DMS114 treated with DMSO at 0.1 percent for 48 hours (cell line): Measurements from ENCODE around the gene CA12.

ENCODE experiments used
- DNase-seq: peaks from one replicate; lab custom pipeline; 2025; ENCODE audit not compliant: unreplicated experiment; lab: John Stamatoyannopoulos, UW

CA12 gene

GRCh38 chr15:63276342-63277037 lies 105.2 kb downstream of the CA12 start:
- peak; percentile 35 for DNase-seq

- no peak for DNase-seq
Measured at GRCh38 chr15:63274427-63274826, 107.2 kb downstream of the CA12 start.
